ENCODE results near the gene PLIN5.

GRCh38 chr19:4575267-4576015 is 40.4 kb upstream of the PLIN5 start:
- TF ChIP-seq CTCF (IDR thresholded peaks at IDR 0.05) (no peak), EP300 (IDR thresholded peaks at IDR 0.05) (peak in 3 of 4 donors; percentile 13 to 79 (median 37))
